IgD-negative memory B cell (primary cell): ENCODE results near the gene ABCC2. TPM values are rescaled to one million over a fixed set of nuclear protein-coding genes. Genes with fewer than 3 reads are reported as not detected.

Source experiments
- H3K27ac Mint-ChIP-seq, 3 donors: one replicate each; pipeline ENCODE4 v1.8.0; 2020 to 2022; ENCODE audit warnings: mild to moderate bottlenecking in 3 of 3, mixed read lengths in 3 of 3, moderate library complexity in 1 of 3
- H3K27me3 Mint-ChIP-seq: one replicate; pipeline ENCODE4 v1.8.0; 2021; ENCODE audit warnings: mixed read lengths
- H3K36me3 Mint-ChIP-seq: one replicate; pipeline ENCODE4 v1.8.0; 2020; ENCODE audit warnings: mild to moderate bottlenecking, mixed read lengths
- H3K4me1 Mint-ChIP-seq, 3 donors: one replicate each; pipeline ENCODE4 v1.8.0; 2020 to 2022; ENCODE audit warnings: mixed read lengths in 3 of 3, mild to moderate bottlenecking in 1 of 3
- H3K4me3 Mint-ChIP-seq, 4 donors: one replicate each; pipeline ENCODE4 v1.8.0; 2020 to 2022; ENCODE audit warnings: mild to moderate bottlenecking in 4 of 4, mixed read lengths in 4 of 4, moderate library complexity in 3 of 4
- H3K9me3 Mint-ChIP-seq, 3 donors: one replicate each; pipeline ENCODE4 v1.8.0; 2020 to 2021; ENCODE audit warnings: mixed read lengths in 3 of 3, mild to moderate bottlenecking in 1 of 3
- polyA plus RNA-seq: library from polyadenylated mRNA; unstranded; fragments of 300-500 nt; fragmentation: Illumina TruSeq; gene quantifications from one replicate; pipeline ENCODE4 v1.2.3, GENCODE V29; 2021

The ABCC2 gene
- polyA plus RNA-seq, 1 donor from 2014 or later = 0.33 TPM

GRCh38 chr10:99784727-99785441, 2.4 kb downstream of the ABCC2 start:
- Mint-ChIP-seq H3K9me3 (no peaks in the 10 kb centered on the region), H3K4me3 (no peak overlapping the region), H3K4me1 (no peaks in the 10 kb centered on the region), H3K27ac (peak overlapping the region in 1 of 3 donors; percentile 92), H3K36me3 (peaks cover 5% of the 10 kb centered on the region), H3K27me3 (no peaks in the 10 kb centered on the region)

- H3K36me3 Mint-ChIP-seq = peaks cover 5% of the 10 kb centered on the region
- H3K4me1 Mint-ChIP-seq = no peaks in the 10 kb centered on the region
These were observed 3.2 kb downstream of the ABCC2 start for GRCh38 chr10:99785646-99786045.

DNA sequence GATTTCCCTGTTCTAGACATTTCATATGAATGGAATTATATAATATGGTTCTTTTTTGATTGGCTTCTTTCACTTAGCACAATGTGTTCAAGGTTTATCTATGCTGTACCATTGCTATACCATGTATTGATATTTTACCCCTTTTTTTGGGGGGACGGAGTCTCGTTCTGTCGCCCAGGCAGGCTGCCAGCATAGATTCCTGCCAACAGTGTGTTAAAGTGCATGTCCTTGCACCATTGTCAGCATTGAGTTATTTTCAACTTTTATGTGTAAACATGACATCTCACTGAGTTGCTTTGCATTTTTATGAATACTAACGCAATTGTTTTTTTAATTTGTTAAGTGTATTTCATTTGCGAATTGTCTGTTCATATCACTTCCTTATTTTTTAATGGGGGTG, 4.9 kb downstream of the ABCC2 start:
- Mint-ChIP-seq H3K27me3 (no peaks in the 10 kb centered on the region), H3K9me3 (no peaks in the 10 kb centered on the region), H3K27ac (no peak overlapping the region), H3K36me3 (peaks cover 9% of the 10 kb centered on the region), H3K4me1 (peaks cover 0 to 1% (median 0%) of the 10 kb centered on the region in 3 donors), H3K4me3 (no peak overlapping the region)

More at GRCh38 chr10:99785646-99786045, 3.2 kb downstream of the ABCC2 start:
- H3K27me3 Mint-ChIP-seq = no peaks in the 10 kb centered on the region
- no peak overlapping the region for H3K4me3 Mint-ChIP-seq
- peak overlapping the region in 1 of 3 donors; percentile 92 for H3K27ac Mint-ChIP-seq
- no peaks in the 10 kb centered on the region for H3K9me3 Mint-ChIP-seq

DNA sequence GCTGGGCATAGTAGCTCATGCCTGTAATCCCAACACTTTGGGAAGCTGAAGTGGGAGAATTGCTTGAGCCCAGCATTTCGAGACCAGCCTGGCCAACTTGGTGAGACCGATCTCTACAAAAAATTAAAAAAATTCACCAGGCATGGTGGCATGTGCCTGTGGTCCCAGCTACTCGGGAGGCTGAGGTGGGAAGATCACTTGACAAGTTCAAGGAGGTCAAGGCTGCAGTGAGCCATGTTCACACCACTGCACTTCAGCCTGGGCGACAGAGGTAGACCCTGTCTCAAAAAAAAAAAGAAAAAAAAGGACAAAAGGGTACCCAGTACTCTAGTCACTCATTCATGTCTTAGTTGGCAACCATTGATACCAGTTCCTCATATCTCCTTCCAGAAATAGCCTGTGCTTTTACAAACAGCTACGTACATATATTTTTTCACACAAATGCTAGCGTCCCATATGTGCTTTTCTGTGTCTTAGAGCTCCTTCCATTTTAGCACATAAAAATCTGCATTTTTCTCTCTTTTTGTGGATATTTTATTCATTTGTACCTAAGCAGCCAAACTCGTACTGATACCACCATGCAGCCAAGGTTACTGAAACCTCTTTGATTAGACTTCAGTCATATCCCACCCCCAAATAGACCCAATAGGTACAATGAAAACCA, 5.5 kb downstream of the ABCC2 start:
- no peaks in the 10 kb centered on the region for H3K9me3 Mint-ChIP-seq

DNA sequence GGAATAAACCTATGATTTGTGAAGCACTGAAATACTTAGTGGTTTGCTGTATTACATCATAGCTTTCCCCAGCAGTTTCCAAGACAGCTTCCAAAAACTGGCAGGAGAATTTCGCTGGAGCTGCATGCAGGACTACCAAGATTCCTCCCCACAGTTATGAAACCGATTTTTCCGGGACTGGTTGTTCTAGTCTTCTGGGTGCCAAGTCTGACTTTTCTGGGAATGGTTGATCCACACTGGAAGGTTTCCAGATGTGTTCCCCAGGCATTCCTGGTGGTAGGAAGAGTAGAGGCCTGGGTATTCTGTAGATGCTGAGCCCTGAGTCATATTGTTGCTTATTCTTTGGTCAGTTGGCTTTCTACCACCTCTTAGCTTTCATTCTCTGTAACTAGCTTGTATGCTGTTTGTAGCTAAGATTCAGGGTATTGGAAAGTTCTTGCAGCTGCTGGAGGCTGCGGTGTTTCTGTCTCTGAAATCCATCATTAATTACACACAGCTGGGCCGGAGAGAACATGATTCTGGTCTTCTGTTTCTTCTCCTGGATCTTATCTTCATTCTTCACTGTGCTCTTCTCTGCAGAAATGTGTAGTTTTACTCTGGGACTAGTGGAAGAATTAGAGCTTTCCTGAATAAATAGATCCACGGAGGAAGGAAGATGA, 6.3 kb downstream of the ABCC2 start:
- H3K36me3 Mint-ChIP-seq = peaks cover 10% of the 10 kb centered on the region
- peak overlapping the region in 1 of 4 donors; percentile 25 for H3K4me3 Mint-ChIP-seq
- H3K27ac Mint-ChIP-seq = no peak overlapping the region
- H3K9me3 Mint-ChIP-seq = no peaks in the 10 kb centered on the region
- H3K4me1 Mint-ChIP-seq = peaks cover 0 to 1% (median 0%) of the 10 kb centered on the region in 3 donors
- no peaks in the 10 kb centered on the region for H3K27me3 Mint-ChIP-seq

More for the DNA sequence above, 5.5 kb downstream of the ABCC2 start:
- Mint-ChIP-seq H3K36me3 (peaks cover 10% of the 10 kb centered on the region), H3K4me3 (no peak overlapping the region), H3K27me3 (no peaks in the 10 kb centered on the region), H3K27ac (no peak overlapping the region), H3K4me1 (peaks cover 0 to 1% (median 0%) of the 10 kb centered on the region in 3 donors)

- H3K4me1 Mint-ChIP-seq = peaks cover 0 to 1% (median 0%) of the 10 kb centered on the region in 3 donors
- no peaks in the 10 kb centered on the region for H3K27me3 Mint-ChIP-seq
- no peaks in the 10 kb centered on the region for H3K9me3 Mint-ChIP-seq
- H3K27ac Mint-ChIP-seq = no peak overlapping the region
- no peak overlapping the region for H3K4me3 Mint-ChIP-seq
- peaks cover 8% of the 10 kb centered on the region for H3K36me3 Mint-ChIP-seq
These were observed 9.4 kb downstream of the ABCC2 start for GRCh38 chr10:99791831-99792230.

- H3K4me3 Mint-ChIP-seq = no peak overlapping the region
- H3K36me3 Mint-ChIP-seq = peaks cover 5% of the 10 kb centered on the region
These were observed 11.4 kb downstream of the ABCC2 start for GRCh38 chr10:99793819-99794218.

DNA sequence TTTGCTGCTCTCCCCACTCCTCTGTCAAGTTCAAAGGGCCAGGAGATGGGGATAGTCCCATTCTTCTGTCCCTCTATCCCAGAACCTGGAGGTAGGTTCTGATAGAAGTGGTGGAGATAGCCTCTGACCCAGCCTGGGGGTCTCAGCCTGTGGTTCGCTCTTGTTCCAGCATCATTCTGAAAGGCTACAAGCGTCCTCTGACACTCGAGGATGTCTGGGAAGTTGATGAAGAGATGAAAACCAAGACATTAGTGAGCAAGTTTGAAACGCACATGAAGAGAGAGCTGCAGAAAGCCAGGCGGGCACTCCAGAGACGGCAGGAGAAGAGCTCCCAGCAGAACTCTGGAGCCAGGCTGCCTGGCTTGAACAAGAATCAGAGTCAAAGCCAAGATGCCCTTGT, 14.5 kb downstream of the ABCC2 start:
- no peaks in the 10 kb centered on the region for H3K9me3 Mint-ChIP-seq
- no peak overlapping the region for H3K27ac Mint-ChIP-seq
- peaks cover 5% of the 10 kb centered on the region for H3K36me3 Mint-ChIP-seq
- no peak overlapping the region for H3K4me3 Mint-ChIP-seq
- no peaks in the 10 kb centered on the region for H3K27me3 Mint-ChIP-seq
- H3K4me1 Mint-ChIP-seq = no peaks in the 10 kb centered on the region

More at GRCh38 chr10:99793819-99794218, 11.4 kb downstream of the ABCC2 start:
- Mint-ChIP-seq H3K4me1 (peaks cover 0 to 1% (median 0%) of the 10 kb centered on the region in 3 donors), H3K9me3 (no peaks in the 10 kb centered on the region), H3K27ac (no peak overlapping the region), H3K27me3 (no peaks in the 10 kb centered on the region)

DNA sequence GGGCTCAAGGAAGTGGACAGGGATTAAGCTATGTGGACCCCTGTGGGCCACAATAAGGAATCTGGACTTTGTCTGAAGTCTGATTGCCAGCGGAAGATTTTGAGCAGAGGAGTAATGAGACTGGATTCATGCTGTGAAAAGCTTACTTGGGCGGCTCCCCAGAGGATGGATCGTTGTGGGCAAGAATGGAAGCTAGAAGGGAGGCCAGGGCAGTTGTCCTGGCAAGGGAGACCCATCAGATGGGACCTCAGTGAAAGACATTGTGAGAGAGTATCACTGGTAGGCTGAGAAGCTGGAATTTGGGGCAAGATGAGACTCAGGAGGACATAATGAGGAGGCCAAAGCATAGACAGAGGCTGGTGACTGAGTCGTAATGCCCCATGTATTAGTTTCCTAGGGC, 15.6 kb downstream of the ABCC2 start:
- peaks cover under 1% of the 10 kb centered on the region for H3K36me3 Mint-ChIP-seq
- H3K9me3 Mint-ChIP-seq = no peaks in the 10 kb centered on the region
- H3K4me1 Mint-ChIP-seq = no peaks in the 10 kb centered on the region
- H3K27me3 Mint-ChIP-seq = no peaks in the 10 kb centered on the region
- H3K27ac Mint-ChIP-seq = no peak overlapping the region
- no peak overlapping the region for H3K4me3 Mint-ChIP-seq

DNA sequence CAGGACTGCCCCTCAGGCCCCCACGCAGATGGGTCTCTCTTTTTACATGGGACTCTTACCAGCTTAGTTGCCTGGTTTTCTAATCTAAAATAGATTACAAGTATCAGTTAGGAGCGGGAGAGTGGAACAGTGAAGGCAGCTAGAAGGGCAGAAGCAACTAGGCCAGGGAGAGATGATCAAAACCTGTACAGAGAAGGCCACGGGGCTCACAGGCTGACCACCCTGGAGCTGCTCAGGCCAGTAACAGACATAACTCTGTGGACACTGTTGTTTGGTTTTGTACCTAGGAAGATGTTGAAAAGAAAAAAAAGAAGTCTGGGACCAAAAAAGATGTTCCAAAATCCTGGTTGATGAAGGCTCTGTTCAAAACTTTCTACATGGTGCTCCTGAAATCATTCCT, 16.5 kb downstream of the ABCC2 start:
- Mint-ChIP-seq H3K9me3 (no peaks in the 10 kb centered on the region), H3K36me3 (peaks cover 7% of the 10 kb centered on the region), H3K27ac (no peak overlapping the region)

GRCh38 chr10:99799613-99800012, 17.2 kb downstream of the ABCC2 start:
- no peaks in the 10 kb centered on the region for H3K9me3 Mint-ChIP-seq
- no peaks in the 10 kb centered on the region for H3K4me1 Mint-ChIP-seq
- H3K27ac Mint-ChIP-seq = no peak overlapping the region
- H3K36me3 Mint-ChIP-seq = peaks cover 7% of the 10 kb centered on the region
- H3K27me3 Mint-ChIP-seq = no peaks in the 10 kb centered on the region
- no peak overlapping the region for H3K4me3 Mint-ChIP-seq

More for the DNA sequence above, 16.5 kb downstream of the ABCC2 start:
- H3K27me3 Mint-ChIP-seq = no peaks in the 10 kb centered on the region
- H3K4me3 Mint-ChIP-seq = no peak overlapping the region
- no peaks in the 10 kb centered on the region for H3K4me1 Mint-ChIP-seq

- Mint-ChIP-seq H3K4me1 (no peaks in the 10 kb centered on the region), H3K9me3 (no peaks in the 10 kb centered on the region), H3K36me3 (peaks cover 11% of the 10 kb centered on the region), H3K27me3 (no peaks in the 10 kb centered on the region), H3K27ac (no peak overlapping the region), H3K4me3 (no peak overlapping the region)
These were observed 22.0 kb downstream of the ABCC2 start for GRCh38 chr10:99804471-99804870.

DNA sequence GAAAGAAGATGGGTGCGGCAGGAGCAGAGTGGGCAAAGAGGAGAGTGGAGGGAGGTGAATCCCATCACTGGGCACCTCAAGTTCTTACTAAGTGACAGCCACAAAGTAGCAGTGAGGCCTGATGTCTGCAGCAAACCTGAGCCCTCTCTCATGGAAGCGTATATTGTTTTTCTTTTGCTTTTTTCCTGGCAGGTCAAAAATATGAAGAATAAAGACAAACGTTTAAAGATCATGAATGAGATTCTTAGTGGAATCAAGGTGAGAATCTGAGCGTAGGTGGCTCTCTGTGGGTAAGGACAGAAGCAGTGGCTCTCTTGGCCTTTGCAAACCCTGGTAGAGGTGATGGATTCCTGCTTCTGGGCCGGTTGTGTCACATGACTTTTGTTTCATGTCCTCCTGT, 22.8 kb downstream of the ABCC2 start:
- Mint-ChIP-seq H3K27me3 (no peaks in the 10 kb centered on the region), H3K9me3 (no peaks in the 10 kb centered on the region), H3K36me3 (peaks cover 13% of the 10 kb centered on the region), H3K27ac (no peak overlapping the region), H3K4me3 (no peak overlapping the region), H3K4me1 (no peaks in the 10 kb centered on the region)

DNA sequence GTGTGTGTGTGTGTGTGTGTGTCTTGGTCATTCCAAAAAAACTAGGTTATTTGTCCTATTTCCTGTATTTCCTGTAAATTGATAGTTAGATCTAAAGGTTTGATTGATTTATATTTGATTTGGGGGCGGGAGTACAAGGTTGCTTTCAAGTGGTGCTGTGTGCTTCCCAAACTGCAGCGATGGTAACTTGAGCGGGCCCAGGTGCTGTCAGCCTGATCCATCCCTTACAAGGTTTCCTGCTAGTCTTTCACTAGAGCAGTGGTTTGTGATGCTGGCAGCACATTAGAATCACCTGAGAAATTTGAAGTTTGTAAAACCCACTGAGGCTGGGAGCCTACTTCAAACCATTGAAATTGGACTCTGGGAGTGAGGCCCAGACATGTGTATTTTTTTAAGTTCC, 23.7 kb downstream of the ABCC2 start:
- peaks cover 17% of the 10 kb centered on the region for H3K36me3 Mint-ChIP-seq

GRCh38 chr10:99807786-99808185, 25.3 kb downstream of the ABCC2 start:
- H3K27me3 Mint-ChIP-seq = no peaks in the 10 kb centered on the region
- H3K36me3 Mint-ChIP-seq = peaks cover 17% of the 10 kb centered on the region
- no peaks in the 10 kb centered on the region for H3K4me1 Mint-ChIP-seq
- no peak overlapping the region for H3K4me3 Mint-ChIP-seq
- no peaks in the 10 kb centered on the region for H3K9me3 Mint-ChIP-seq
- H3K27ac Mint-ChIP-seq = no peak overlapping the region

More for the DNA sequence above, 23.7 kb downstream of the ABCC2 start:
- no peaks in the 10 kb centered on the region for H3K9me3 Mint-ChIP-seq
- no peak overlapping the region for H3K27ac Mint-ChIP-seq
- no peak overlapping the region for H3K4me3 Mint-ChIP-seq
- H3K4me1 Mint-ChIP-seq = no peaks in the 10 kb centered on the region
- no peaks in the 10 kb centered on the region for H3K27me3 Mint-ChIP-seq
